ENCODE measurements around the gene NUDT19.
"Not testable (repeated sequence)": the region's sequence is repeated elsewhere in the genome, so short reads cannot be mapped to it uniquely, and the experiment has no call there.

DNA sequence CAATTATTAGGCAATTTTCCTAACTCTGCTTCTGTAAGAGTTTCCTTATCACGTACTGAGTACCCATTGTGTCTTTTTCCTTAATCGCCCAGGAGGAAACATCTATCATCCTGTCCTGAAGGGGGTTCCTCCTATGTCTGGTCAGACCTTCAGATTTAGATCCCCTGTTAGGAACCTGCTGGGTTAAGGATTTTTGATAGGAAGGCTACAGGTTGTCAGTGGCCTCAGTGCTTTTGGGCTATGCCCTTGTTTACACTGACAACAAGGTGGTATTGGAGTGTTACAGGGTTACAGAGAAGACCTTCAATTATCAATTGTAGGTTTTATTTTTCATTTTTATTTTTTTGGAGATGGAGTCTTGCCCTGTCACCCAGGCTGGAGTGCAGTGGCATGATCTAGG is 3.2 kb downstream of the NUDT19 start:
- TF ChIP-seq POLR2A, CTCF (IDR thresholded peaks at IDR 0.05): not testable (repeated sequence)
